ENCODE data around the gene WDFY4.

Gene WDFY4

GRCh38 chr10:48722153-48723145 is 37.8 kb downstream of the WDFY4 start:
- DNase-seq: no peak

DNA sequence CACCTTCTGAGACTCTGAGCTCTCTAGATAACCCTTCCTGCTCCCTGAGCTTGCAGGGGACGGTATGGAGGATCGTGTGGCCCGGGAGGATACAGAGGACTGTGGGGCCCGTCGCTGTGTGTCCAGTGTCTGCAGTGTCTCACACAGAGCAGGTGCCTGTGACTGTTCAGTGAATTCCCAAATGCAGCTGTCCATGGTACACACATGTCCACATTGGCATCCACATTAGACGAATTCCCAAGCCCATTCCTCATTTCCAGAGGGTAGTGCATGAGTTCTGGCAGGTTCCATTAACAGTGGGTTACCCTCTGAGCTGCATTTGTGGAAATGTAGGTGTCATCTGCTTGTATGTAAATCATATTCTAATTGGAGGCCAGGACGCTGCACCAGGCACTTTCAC is 39.5 kb downstream of the WDFY4 start:
- DNase-seq: no peak

DNA sequence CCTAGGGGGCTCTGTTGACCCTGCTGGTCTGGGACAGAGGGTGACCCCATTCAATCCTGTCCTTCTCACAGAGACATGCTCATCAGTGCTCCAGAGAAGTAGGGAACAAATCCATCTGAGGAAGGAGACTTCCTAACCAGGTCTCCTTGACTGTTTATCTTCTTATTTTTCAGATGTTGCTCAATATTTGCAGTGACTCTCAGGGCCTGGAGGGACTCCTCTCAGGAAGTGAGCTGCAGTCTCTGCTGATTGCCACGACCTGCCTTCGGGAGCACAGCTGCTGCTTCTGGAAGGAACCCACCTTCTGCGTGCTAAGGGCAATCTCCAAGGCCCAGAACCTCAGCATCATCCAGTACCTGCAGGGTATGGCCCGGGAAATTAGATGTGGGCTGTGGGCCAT is 41.0 kb downstream of the WDFY4 start:
- DNase-seq: no peak

GRCh38 chr10:48727866-48728265 is 43.2 kb downstream of the WDFY4 start:
- no peak for DNase-seq

- DNase-seq: no peak
Measured at GRCh38 chr10:48729222-48729621, 44.5 kb downstream of the WDFY4 start.

GRCh38 chr10:48729941-48730457 is 45.3 kb downstream of the WDFY4 start:
- no peak for DNase-seq

- DNase-seq: no peak
Measured at GRCh38 chr10:48731141-48731540, 46.5 kb downstream of the WDFY4 start.

GRCh38 chr10:48731654-48732053 is 47.0 kb downstream of the WDFY4 start:
- no peak for DNase-seq

- DNase-seq: no peak
Measured at GRCh38 chr10:48733329-48733728, 48.7 kb downstream of the WDFY4 start.

DNA sequence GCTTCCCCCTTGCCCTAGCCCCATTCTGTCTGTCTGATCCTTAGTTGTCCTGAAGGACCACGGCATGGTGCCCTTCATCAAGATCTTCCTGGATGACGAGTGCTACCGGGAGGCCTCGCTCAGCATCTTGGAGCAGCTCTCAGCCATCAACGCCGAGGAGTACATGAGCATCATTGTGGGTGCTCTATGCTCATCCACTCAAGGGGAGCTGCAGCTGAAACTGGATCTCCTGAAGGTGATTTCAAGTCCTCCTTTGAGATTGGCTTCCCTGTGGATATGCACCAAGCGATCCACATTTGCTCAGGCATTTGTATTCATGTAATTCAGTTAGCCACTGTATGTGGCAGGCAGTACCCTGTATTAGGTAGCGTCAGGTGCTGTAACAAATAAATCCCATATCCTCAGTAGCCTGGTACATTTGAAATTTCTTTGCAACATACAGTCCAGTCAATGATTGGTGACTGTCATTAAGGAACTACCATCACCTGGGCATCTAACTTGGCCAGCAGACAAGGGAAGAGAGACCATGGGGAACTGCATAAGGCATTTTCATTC is 51.2 kb downstream of the WDFY4 start:
- DNase-seq: no peak

GRCh38 chr10:48736596-48736995 is 51.9 kb downstream of the WDFY4 start:
- no peak for DNase-seq

DNA sequence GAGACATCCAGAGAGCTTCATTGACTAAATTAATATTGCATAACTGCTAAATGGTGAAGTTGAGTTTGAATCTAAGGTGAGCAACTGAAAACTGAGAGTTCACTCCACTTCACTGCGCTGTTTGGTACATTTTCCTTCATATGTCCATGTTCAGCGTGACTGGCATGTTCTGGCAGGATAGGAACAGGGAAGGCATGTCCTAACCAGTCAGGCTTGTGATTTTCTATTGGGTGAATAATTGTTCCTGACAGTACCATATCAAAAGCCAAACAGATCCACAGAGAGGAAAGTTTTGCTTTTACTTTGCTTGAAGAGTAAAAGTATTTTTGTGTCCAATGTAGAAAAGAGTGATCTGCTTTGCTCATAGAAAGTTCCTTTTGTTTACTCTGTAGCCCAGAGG is 53.2 kb downstream of the WDFY4 start:
- DNase-seq: no peak

- no peak for DNase-seq
Measured at GRCh38 chr10:48739170-48739569, 54.5 kb downstream of the WDFY4 start.

DNA sequence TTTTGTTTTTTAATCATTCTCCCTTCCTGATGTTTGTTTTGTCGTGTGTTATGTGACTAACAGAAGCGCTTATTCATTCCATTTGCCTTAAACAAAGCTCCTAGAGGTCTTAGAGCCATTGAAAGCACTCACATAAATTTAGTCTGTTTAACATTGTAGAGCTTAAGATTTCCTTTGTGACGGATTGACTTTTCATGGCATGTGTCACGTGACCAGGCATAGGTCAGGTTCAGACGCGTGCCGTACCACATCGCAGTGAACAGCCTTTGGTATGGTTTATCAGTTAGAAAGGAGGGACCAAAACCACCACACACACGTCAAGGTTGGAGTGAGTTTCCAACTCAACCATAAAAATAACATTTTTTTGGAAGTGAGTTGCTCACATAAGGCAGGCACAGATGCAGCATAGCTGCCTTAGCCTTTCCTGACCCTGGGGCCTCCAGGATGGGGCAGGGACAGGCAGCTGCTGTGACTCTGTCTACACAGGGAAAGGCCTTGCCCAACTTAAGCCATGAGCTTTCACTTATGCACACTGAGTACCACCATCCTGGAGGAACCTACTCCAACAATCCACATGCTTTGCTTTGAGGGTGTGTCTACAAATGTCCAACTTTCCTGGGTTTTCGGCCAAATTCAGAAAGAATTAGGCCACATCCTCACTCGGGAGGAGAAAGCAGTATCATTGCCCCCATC is 55.5 kb downstream of the WDFY4 start:
- DNase-seq: no peak

GRCh38 chr10:48740988-48741387 is 56.3 kb downstream of the WDFY4 start:
- no peak for DNase-seq

DNA sequence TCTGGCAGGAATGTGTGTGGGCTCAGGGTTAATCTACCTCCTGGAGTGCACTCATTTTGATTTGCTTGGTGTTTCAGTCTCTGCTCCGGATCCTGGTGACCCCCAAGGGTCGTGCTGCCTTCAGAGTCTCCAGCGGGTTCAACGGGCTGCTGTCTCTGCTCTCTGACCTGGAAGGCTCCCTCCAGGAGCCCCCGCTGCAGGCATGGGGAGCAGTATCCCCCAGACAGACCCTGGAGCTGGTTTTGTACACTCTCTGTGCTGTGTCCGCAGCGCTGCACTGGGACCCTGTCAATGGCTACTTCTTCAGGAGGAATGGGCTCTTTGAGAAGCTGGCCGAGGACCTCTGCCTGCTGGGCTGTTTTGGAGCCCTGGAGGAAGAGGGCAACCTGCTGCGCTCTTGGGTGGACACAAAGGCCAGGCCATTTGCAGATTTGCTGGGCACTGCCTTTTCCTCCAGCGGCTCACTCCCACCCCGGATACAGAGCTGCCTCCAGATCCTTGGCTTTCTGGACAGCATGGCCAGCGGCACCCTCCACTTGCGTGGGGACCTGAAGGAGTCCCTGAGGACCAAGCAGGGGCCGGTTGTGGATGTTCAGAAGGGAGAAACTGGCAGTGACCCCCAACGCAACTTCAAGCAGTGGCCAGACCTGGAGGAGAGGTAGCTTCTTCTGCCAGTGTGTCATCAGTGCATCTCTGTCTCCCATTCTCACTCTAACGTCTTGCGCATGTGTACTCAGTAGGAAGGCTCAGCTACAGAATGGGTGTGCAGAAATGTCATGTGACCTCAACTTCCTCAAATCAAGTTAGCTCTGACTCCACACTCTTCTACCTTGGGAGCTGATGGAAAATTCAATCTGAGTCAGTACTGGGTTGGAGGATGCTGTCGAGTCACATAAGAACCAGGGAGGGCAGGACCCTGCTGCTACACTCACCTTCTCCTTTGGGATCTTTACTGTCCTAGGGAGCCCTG is 58.5 kb downstream of the WDFY4 start:
- no peak for DNase-seq

DNA sequence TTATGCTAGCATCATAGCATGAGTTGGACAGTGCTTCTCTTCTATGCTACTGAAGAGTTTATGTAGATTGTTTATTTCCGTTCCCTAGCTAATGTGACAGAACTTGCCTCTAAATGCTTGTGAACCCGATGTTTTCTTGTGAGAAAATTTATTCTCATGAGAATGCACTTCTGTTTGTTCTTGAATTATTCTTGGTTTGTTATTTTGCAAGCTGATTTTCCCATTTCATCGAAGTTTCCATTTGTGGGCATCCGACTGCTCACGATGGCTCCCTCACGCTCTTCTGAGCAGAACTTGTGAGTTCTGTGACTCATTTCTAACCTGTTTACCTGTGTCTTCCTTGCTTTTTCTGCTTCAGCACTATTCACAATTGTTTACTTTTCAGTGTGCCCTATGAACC is 59.9 kb downstream of the WDFY4 start:
- no peak for DNase-seq

DNA sequence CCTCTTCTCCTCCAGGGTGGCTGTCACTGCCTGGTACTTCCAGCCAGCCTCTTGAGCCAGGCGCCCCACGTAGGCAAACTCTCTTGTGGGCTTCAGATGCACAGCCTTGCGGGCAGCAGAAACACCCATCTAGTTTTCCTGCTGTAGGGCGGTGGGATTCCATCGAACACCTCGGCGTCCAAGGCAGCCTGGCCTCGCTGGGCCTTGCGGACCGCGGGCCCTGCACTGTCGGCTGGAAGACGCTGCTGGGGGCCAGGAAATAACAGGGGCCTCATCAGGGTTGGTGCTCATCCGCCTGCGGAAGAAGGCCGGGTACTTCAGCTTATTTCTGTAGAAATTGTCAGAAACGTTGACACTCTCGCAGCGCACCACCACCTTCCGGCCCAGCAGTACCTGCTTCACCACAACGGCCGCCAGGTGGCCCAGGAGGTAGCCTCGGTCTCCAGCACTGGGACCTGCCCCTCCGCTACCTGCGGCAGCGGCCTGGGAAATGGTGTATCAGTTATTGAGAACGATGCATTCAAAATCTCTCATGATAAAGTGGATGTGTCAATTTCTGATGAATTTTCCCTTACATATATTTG is 61.1 kb downstream of the WDFY4 start:
- DNase-seq: no peak

- no peak for DNase-seq
Measured at GRCh38 chr10:48748573-48748972, 63.9 kb downstream of the WDFY4 start.

DNA sequence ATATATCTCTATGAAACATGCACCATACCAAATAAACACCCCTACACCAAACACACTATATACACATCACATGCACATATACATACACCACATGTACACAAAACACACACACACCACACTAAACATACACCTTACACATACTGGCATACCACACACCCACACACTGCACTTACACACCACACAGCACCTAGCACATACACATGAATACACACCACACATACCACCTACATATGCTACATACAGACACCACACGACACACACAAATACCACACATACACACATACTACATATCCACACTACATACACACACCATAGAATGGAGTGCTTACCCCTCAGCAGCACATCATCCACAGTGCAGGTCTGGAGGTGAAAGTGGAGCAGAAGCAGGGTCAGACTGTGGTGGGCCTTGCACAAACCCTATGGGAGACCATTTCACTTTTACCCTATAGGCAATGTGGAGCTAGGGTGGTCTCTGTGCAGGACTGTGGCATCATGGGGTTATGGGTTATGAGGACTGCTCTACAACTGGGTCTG is 64.6 kb downstream of the WDFY4 start:
- no peak for DNase-seq

DNA sequence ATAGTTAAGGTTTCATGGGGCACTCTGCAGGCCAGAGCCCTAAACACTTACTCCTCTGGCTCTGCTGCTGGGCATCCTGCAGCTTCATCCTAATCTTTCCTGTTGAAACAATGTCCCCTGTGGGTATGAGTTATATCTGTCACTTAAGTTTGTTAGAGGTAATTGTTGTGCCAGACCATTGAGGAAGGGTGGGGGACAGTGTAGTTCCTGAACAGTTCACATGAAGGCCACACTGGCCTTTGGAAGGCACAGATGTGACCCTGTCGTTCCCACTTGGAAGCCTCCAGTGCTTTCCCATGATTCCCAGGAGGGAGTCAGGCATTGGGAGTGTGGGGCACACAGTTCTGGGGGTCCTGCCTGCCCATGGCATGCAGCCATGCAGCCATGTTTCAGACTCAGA is 65.3 kb downstream of the WDFY4 start:
- DNase-seq: no peak

- no peak for DNase-seq
Measured at GRCh38 chr10:48750991-48751390, 66.3 kb downstream of the WDFY4 start.

All from CD4-positive, alpha-beta T cell treated with Interleukin-1 beta for 1 hour (primary cell).